NCI-H226 (cell line): ENCODE data around the gene ARL4D.

Source experiments
- DNase-seq: peaks from one replicate; pipeline ENCODE4 v3.0.0-alpha.2; 2015

Gene ARL4D

GRCh38 chr17:43430936-43431713, 32.3 kb downstream of the ARL4D start:
- no peak for DNase-seq

GRCh38 chr17:43431714-43432523, 33.1 kb downstream of the ARL4D start:
- DNase-seq, result peak; percentile 63

- peak; percentile 88 for DNase-seq
Measured at GRCh38 chr17:43434902-43435319, 36.1 kb downstream of the ARL4D start.

GRCh38 chr17:43437756-43438155, 39.0 kb downstream of the ARL4D start:
- no peak for DNase-seq

GRCh38 chr17:43438626-43439025, 39.8 kb downstream of the ARL4D start:
- DNase-seq, result no peak

GRCh38 chr17:43439041-43439440, 40.2 kb downstream of the ARL4D start:
- no peak for DNase-seq

- peak; percentile 37 for DNase-seq
Measured at GRCh38 chr17:43442711-43443110, 43.9 kb downstream of the ARL4D start.

- no peak for DNase-seq
Measured at GRCh38 chr17:43443381-43443780, 44.6 kb downstream of the ARL4D start.

GRCh38 chr17:43444223-43445008, 45.6 kb downstream of the ARL4D start:
- DNase-seq, result no peak

GRCh38 chr17:43445009-43445589, 46.3 kb downstream of the ARL4D start:
- DNase-seq, result no peak

- DNase-seq, result no peak
Measured at GRCh38 chr17:43446773-43447172, 48.0 kb downstream of the ARL4D start.

- no peak for DNase-seq
Measured at GRCh38 chr17:43448720-43449469, 50.1 kb downstream of the ARL4D start.

GRCh38 chr17:43449470-43450248, 50.9 kb downstream of the ARL4D start:
- no peak for DNase-seq
